Central memory CD8-positive, alpha-beta T cell (primary cell): Measurements from ENCODE around the gene MYF5.
"Not testable (repeated sequence)": the region's sequence is repeated elsewhere in the genome, so short reads cannot be mapped to it uniquely, and the experiment has no call there.

ENCODE experiments used
- ATAC-seq: fragments of 150-1000 bp; cut with Tn5 transposase; replicated peaks from 2 replicates; pipeline ENCODE4 v1.10.0; 2022; ENCODE audit warnings: mild to moderate bottlenecking, moderate FRiP score, moderate number of reproducible peaks; ENCODE audit not compliant: poor library complexity, severe bottlenecking; ENCODE audit errors: extremely low read depth
- DNase-seq, 2 donors: peaks; one replicate each; pipeline ENCODE4 v3.0.0; 2021; ENCODE audit warnings: low spot score in 2 of 2
- H3K27ac Mint-ChIP-seq: one replicate; pipeline ENCODE4 v1.8.0; 2022; ENCODE audit warnings: low read depth, mild to moderate bottlenecking, moderate library complexity, mixed read lengths
- H3K27me3 Mint-ChIP-seq: one replicate; pipeline ENCODE4 v1.8.0; 2022; ENCODE audit warnings: mixed read lengths
- H3K36me3 Mint-ChIP-seq: one replicate; pipeline ENCODE4 v1.8.0; 2022; ENCODE audit warnings: mild to moderate bottlenecking, moderate library complexity, mixed read lengths; ENCODE audit not compliant: insufficient read depth
- H3K4me1 Mint-ChIP-seq: one replicate; pipeline ENCODE4 v1.8.0; 2022; ENCODE audit warnings: mixed read lengths
- H3K4me3 Mint-ChIP-seq: one replicate; pipeline ENCODE4 v1.8.0; 2022; ENCODE audit warnings: mild to moderate bottlenecking, moderate library complexity, mixed read lengths
- H3K9me3 Mint-ChIP-seq: one replicate; pipeline ENCODE4 v1.8.0; 2022; ENCODE audit warnings: mixed read lengths

Gene MYF5

GRCh38 chr12:80716696-80717469 lies at the start of gene MYF5:
TSS of gene MYF5 (plus strand) at chr12:80716912. CDS start at chr12:80717064, 152 bp downstream.
- no peak for ATAC-seq
- Mint-ChIP-seq H3K27me3 (peaks cover 12% of the 10 kb centered on the region), H3K4me3 (no peak within 1 kb of the TSS)

GRCh38 chr12:80670214-80670613 lies 46.5 kb upstream of the MYF5 start:
- no peak for DNase-seq
- no peak for ATAC-seq
- H3K27me3 Mint-ChIP-seq: no peaks in the 10 kb centered on the region
- H3K4me1 Mint-ChIP-seq: no peaks in the 10 kb centered on the region
- no peak overlapping the region for H3K27ac Mint-ChIP-seq
- H3K9me3 Mint-ChIP-seq: peaks cover 27% of the 10 kb centered on the region
- H3K4me3 Mint-ChIP-seq: no peak overlapping the region
- no peaks in the 10 kb centered on the region for H3K36me3 Mint-ChIP-seq

More at GRCh38 chr12:80716696-80717469, at the start of gene MYF5:
- DNase-seq: no peak
- Mint-ChIP-seq H3K36me3 (no peaks in the 10 kb centered on the region), H3K4me1 (no peaks in the 10 kb centered on the region), H3K9me3 (peaks cover 11% of the 10 kb centered on the region), H3K27ac (no peak within 1 kb of the TSS)

- not testable (repeated sequence) for H3K36me3 Mint-ChIP-seq, H3K4me3 Mint-ChIP-seq, DNase-seq, H3K27me3 Mint-ChIP-seq, ATAC-seq, H3K27ac Mint-ChIP-seq, H3K4me1 Mint-ChIP-seq
- peaks cover 12% of the 10 kb centered on the region for H3K9me3 Mint-ChIP-seq
These were observed 40.6 kb upstream of the MYF5 start for GRCh38 chr12:80676042-80676636.

GRCh38 chr12:80676856-80677255 lies 39.9 kb upstream of the MYF5 start:
- peaks cover 8% of the 10 kb centered on the region for H3K9me3 Mint-ChIP-seq
- H3K4me3 Mint-ChIP-seq: no peak overlapping the region
- H3K36me3 Mint-ChIP-seq: no peaks in the 10 kb centered on the region
- no peak overlapping the region for H3K27ac Mint-ChIP-seq
- no peaks in the 10 kb centered on the region for H3K4me1 Mint-ChIP-seq
- no peak for DNase-seq
- no peaks in the 10 kb centered on the region for H3K27me3 Mint-ChIP-seq
- ATAC-seq: no peak

- DNase-seq (no peak), ATAC-seq (no peak)
- H3K27ac Mint-ChIP-seq: no peak overlapping the region
- no peaks in the 10 kb centered on the region for H3K4me1 Mint-ChIP-seq
- H3K36me3 Mint-ChIP-seq: no peaks in the 10 kb centered on the region
- H3K27me3 Mint-ChIP-seq: no peaks in the 10 kb centered on the region
- H3K9me3 Mint-ChIP-seq: peaks cover 3% of the 10 kb centered on the region
- H3K4me3 Mint-ChIP-seq: no peak overlapping the region
These were observed 38.7 kb upstream of the MYF5 start for GRCh38 chr12:80677994-80678393.

- no peaks in the 10 kb centered on the region for H3K9me3 Mint-ChIP-seq
- no peak overlapping the region for H3K4me3 Mint-ChIP-seq
- ATAC-seq (no peak), DNase-seq (no peak)
- H3K36me3 Mint-ChIP-seq: no peaks in the 10 kb centered on the region
- no peak overlapping the region for H3K27ac Mint-ChIP-seq
- H3K4me1 Mint-ChIP-seq: no peaks in the 10 kb centered on the region
- no peaks in the 10 kb centered on the region for H3K27me3 Mint-ChIP-seq
These were observed 37.2 kb upstream of the MYF5 start for GRCh38 chr12:80679346-80680131.

- no peaks in the 10 kb centered on the region for H3K27me3 Mint-ChIP-seq
- no peak overlapping the region for H3K4me3 Mint-ChIP-seq
- ATAC-seq: no peak
- no peaks in the 10 kb centered on the region for H3K36me3 Mint-ChIP-seq
- H3K9me3 Mint-ChIP-seq: peaks cover under 1% of the 10 kb centered on the region
- no peak for DNase-seq
- no peak overlapping the region for H3K27ac Mint-ChIP-seq
- H3K4me1 Mint-ChIP-seq: no peaks in the 10 kb centered on the region
These were observed 35.4 kb upstream of the MYF5 start for GRCh38 chr12:80681287-80681686.

GRCh38 chr12:80681786-80682185 lies 34.9 kb upstream of the MYF5 start:
- ATAC-seq: no peak
- Mint-ChIP-seq H3K4me1 (no peaks in the 10 kb centered on the region), H3K4me3 (no peak overlapping the region), H3K27me3 (no peaks in the 10 kb centered on the region), H3K27ac (no peak overlapping the region), H3K36me3 (no peaks in the 10 kb centered on the region), H3K9me3 (peaks cover 6% of the 10 kb centered on the region)
- DNase-seq: no peak

GRCh38 chr12:80684077-80684495 lies 32.6 kb upstream of the MYF5 start:
- no peak overlapping the region for H3K27ac Mint-ChIP-seq
- no peaks in the 10 kb centered on the region for H3K36me3 Mint-ChIP-seq
- no peak overlapping the region for H3K4me3 Mint-ChIP-seq
- no peaks in the 10 kb centered on the region for H3K27me3 Mint-ChIP-seq
- no peak for DNase-seq
- no peaks in the 10 kb centered on the region for H3K4me1 Mint-ChIP-seq
- no peak for ATAC-seq
- H3K9me3 Mint-ChIP-seq: peaks cover 7% of the 10 kb centered on the region

- Mint-ChIP-seq H3K27ac (no peak overlapping the region), H3K36me3 (no peaks in the 10 kb centered on the region)
- no peak for DNase-seq
These were observed 26.6 kb upstream of the MYF5 start for GRCh38 chr12:80690090-80690489.

GRCh38 chr12:80690513-80690912 lies 26.2 kb upstream of the MYF5 start:
- Mint-ChIP-seq H3K4me1 (no peaks in the 10 kb centered on the region), H3K36me3 (no peaks in the 10 kb centered on the region), H3K9me3 (peaks cover 12% of the 10 kb centered on the region), H3K27me3 (no peaks in the 10 kb centered on the region), H3K27ac (no peak overlapping the region), H3K4me3 (no peak overlapping the region)
- DNase-seq: no peak
- no peak for ATAC-seq

More at GRCh38 chr12:80690090-80690489, 26.6 kb upstream of the MYF5 start:
- Mint-ChIP-seq H3K27me3 (no peaks in the 10 kb centered on the region), H3K4me1 (no peaks in the 10 kb centered on the region), H3K9me3 (peaks cover 12% of the 10 kb centered on the region), H3K4me3 (no peak overlapping the region)
- ATAC-seq: no peak

GRCh38 chr12:80692114-80692513 lies 24.6 kb upstream of the MYF5 start:
- Mint-ChIP-seq H3K4me1 (no peaks in the 10 kb centered on the region), H3K27ac (no peak overlapping the region), H3K4me3 (no peak overlapping the region), H3K27me3 (no peaks in the 10 kb centered on the region), H3K36me3 (no peaks in the 10 kb centered on the region), H3K9me3 (peaks cover 5% of the 10 kb centered on the region)
- DNase-seq (no peak), ATAC-seq (no peak)
